DND-41 (cell line): ENCODE results near the gene OPRD1.

Experiments used
- ATAC-seq: fragments of 200-7000 bp; cut with Tn5 transposase; 3 replicates; pipeline ENCODE4 v1.9.1; 2021; ENCODE audit warnings: low read depth; ENCODE audit not compliant: insufficient read depth
- DNase-seq: peaks from one replicate; pipeline ENCODE4 v3.0.0-alpha.2; 2020
- H2AFZ ChIP-seq: 2 replicates; pipeline ENCODE4 v1.6.0; 2012; ENCODE audit warnings: low read depth, low read length
- H3K27ac ChIP-seq: 2 replicates; pipeline ENCODE4 v1.5.1; 2012; ENCODE audit warnings: low read length, inconsistent platforms
- H3K27me3 ChIP-seq: fragments of 200-600 bp; sonication (generic); 2 replicates; pipeline ENCODE4 v1.6.0; 2012; ENCODE audit warnings: low read length, mild to moderate bottlenecking, inconsistent platforms; ENCODE audit not compliant: insufficient read depth, poor library complexity
- H3K36me3 ChIP-seq: 2 replicates; pipeline ENCODE4 v1.5.1; 2012; ENCODE audit warnings: low read length, inconsistent platforms; ENCODE audit not compliant: insufficient read depth
- H3K4me1 ChIP-seq: 2 replicates; pipeline ENCODE4 v1.5.1; 2012; ENCODE audit warnings: mild to moderate bottlenecking, low read length; ENCODE audit not compliant: insufficient read depth
- H3K4me2 ChIP-seq: 2 replicates; pipeline ENCODE4 v1.6.0; 2012; ENCODE audit warnings: mild to moderate bottlenecking, moderate library complexity, low read length, inconsistent platforms; ENCODE audit not compliant: insufficient read depth
- H3K4me3 ChIP-seq, 2 experiments: fragments of 200-600 bp in 1 of 2; shearing (Covaris generic) in 1 of 2; 2 replicates each; pipeline ENCODE4 v1.5.1; 2012 to 2016; ENCODE audit warnings: inconsistent platforms in 2 of 2, low read length in 2 of 2, mild to moderate bottlenecking in 2 of 2, low read depth in 1 of 2, moderate library complexity in 1 of 2
- H3K79me2 ChIP-seq: 2 replicates; pipeline ENCODE4 v1.6.0; 2012; ENCODE audit warnings: low read length, inconsistent platforms; ENCODE audit not compliant: insufficient read depth
- H3K9ac ChIP-seq: 2 replicates; pipeline ENCODE4 v1.6.0; 2012; ENCODE audit warnings: low read depth, mild to moderate bottlenecking, inconsistent platforms, low read length, moderate library complexity
- H3K9me3 ChIP-seq: 2 replicates; pipeline ENCODE4 v1.5.1; 2012; ENCODE audit warnings: low read length, moderate library complexity, mild to moderate bottlenecking, inconsistent platforms; ENCODE audit not compliant: insufficient read depth, severe bottlenecking
- H4K20me1 ChIP-seq: 2 replicates; pipeline ENCODE4 v1.6.0; 2012; ENCODE audit warnings: low read length; ENCODE audit not compliant: insufficient read depth
- CTCF ChIP-seq: IDR thresholded peaks from 2 replicates; pipeline ENCODE4 v1.5.1; 2012; ENCODE audit warnings: borderline replicate concordance, low read length, moderate library complexity, mild to moderate bottlenecking; ENCODE audit not compliant: poor library complexity, severe bottlenecking; ENCODE audit errors: extremely low read depth
- EZH2 ChIP-seq: IDR thresholded peaks from 3 replicates; pipeline ENCODE4 v1.6.1; 2012; ENCODE audit warnings: borderline replicate concordance, low read depth, mild to moderate bottlenecking, moderate library complexity, low read length, inconsistent platforms; ENCODE audit not compliant: severe bottlenecking

Gene OPRD1

GRCh38 chr1:28885977-28886730, 74.2 kb downstream of the OPRD1 start:
- peak overlapping the region; percentile 78; the same call in 1 of the 2 replicates for H3K9ac ChIP-seq
- no peak for DNase-seq

GRCh38 chr1:28886731-28887418, 74.9 kb downstream of the OPRD1 start:
- Histone ChIP-seq H3K27me3 (no peaks in the 10 kb centered on the region), H3K9me3 (no peaks in the 10 kb centered on the region), H3K4me3 (peak overlapping the region; percentile 50 to 87), H3K4me1 (peaks cover 45% of the 10 kb centered on the region), H4K20me1 (0 out of 2 replicates have a peak, but pooled peaks cover 5% of the 10 kb centered on the region), H3K79me2 (no peaks in the 10 kb centered on the region), H3K36me3 (no peaks in the 10 kb centered on the region), H2AFZ (peak overlapping the region; percentile 92), H3K4me2 (peak overlapping the region; percentile 97), H3K9ac (peak overlapping the region; percentile 78), H3K27ac (peak overlapping the region; percentile 65)
- peak; percentile 89 for DNase-seq
- ATAC-seq, result peak; percentile 76
- TF ChIP-seq CTCF (no peak), EZH2 (no peak)

More at GRCh38 chr1:28885977-28886730, 74.2 kb downstream of the OPRD1 start:
- Histone ChIP-seq H3K9me3 (no peaks in the 10 kb centered on the region), H3K79me2 (no peaks in the 10 kb centered on the region), H4K20me1 (0 out of 2 replicates have a peak, but pooled peaks cover 5% of the 10 kb centered on the region), H3K4me2 (peak overlapping the region; percentile 97), H3K4me3 (peak overlapping the region in 1 of 2 experiments; percentile 87; a peak in 2 of 4 replicates), H3K27ac (peak overlapping the region; percentile 49; the same call in 1 of the 2 replicates), H3K27me3 (no peaks in the 10 kb centered on the region), H3K4me1 (peaks cover 48% of the 10 kb centered on the region), H3K36me3 (no peaks in the 10 kb centered on the region), H2AFZ (peak overlapping the region; percentile 92)
- no peak for TF ChIP-seq EZH2
- TF ChIP-seq CTCF, result no peak
- ATAC-seq, result no peak

- Histone ChIP-seq H4K20me1 (0 out of 2 replicates have a peak, but pooled peaks cover 5% of the 10 kb centered on the region), H3K4me1 (peaks cover 39% of the 10 kb centered on the region), H3K9me3 (no peaks in the 10 kb centered on the region), H3K36me3 (no peaks in the 10 kb centered on the region), H3K4me3 (peak overlapping the region; percentile 50 to 87), H3K4me2 (peak overlapping the region; percentile 97), H3K27ac (peak overlapping the region; percentile 65), H3K27me3 (no peaks in the 10 kb centered on the region), H3K9ac (peak overlapping the region; percentile 78), H3K79me2 (no peaks in the 10 kb centered on the region), H2AFZ (peak overlapping the region; percentile 92)
- TF ChIP-seq EZH2 (no peak), CTCF (no peak)
- DNase-seq, result peak; percentile 49
- peak; percentile 10; the same call in 2 of the 3 replicates for ATAC-seq
Observed at GRCh38 chr1:28887419-28887834, 75.5 kb downstream of the OPRD1 start.
